ENCODE measurements around the gene CYB5RL.

CYB5RL gene, protein sequence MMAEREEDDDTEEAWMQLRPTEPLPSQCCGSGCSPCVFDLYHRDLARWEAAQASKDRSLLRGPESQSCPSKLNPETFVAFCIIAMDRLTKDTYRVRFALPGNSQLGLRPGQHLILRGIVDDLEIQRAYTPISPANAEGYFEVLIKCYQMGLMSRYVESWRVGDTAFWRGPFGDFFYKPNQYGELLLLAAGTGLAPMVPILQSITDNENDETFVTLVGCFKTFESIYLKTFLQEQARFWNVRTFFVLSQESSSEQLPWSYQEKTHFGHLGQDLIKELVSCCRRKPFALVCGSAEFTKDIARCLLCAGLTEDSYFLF

DNA sequence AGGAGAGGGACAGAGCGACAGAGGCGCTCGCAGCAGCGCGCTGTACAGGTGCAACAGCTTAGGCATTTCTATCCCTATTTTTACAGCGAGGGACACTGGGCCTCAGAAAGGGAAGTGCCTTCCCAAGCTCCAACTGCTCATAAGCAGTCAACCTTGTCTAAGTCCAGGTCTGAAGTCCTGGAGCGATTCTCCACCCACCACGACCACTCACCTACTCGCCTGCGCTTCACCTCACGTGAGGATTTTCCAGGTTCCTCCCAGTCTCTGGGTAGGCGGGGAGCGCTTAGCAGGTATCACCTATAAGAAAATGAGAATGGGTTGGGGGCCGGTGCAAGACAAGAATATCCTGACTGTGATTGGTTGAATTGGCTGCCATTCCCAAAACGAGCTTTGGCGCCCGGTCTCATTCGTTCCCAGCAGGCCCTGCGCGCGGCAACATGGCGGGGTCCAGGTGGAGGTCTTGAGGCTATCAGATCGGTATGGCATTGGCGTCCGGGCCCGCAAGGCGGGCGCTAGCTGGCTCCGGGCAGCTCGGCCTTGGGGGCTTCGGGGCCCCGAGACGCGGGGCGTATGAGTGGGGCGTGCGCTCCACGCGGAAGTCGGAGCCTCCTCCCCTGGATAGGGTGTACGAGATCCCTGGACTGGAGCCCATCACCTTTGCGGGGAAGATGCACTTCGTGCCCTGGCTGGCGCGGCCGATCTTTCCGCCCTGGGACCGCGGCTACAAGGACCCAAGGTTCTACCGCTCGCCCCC, at the start of gene CYB5RL, which contains the start of gene MRPL37:
TSS of gene CYB5RL (minus strand) at position 266 of the 754 bp plus-strand sequence. CDS start 4,414 bp downstream, outside the sequence.
TSS of gene MRPL37 (plus strand) at position 403 of the 754 bp plus-strand sequence. CDS start at position 480, 77 bp downstream.
- no peak within 1 kb of the TSS for H3K27ac ChIP-seq (ENCODE audit: low read length)
- peak; percentile 89 for DNase-seq (ENCODE audit: low read depth, low spot score)
- WGBS (ENCODE audit: insufficient coverage, insufficient read length), result no CpG with 5 or more reads among the region's 51 CpGs
- H3K4me1 ChIP-seq (ENCODE audit: control insufficient read depth, insufficient read depth, low read length), result no peaks in the 10 kb centered on the region
- H3K9me3 ChIP-seq (ENCODE audit: control insufficient read depth, insufficient read depth, low read length), result no peaks in the 10 kb centered on the region
- peaks cover 3% of the 10 kb centered on the region; the same call in 1 of the 2 replicates for H3K36me3 ChIP-seq (ENCODE audit: control insufficient read depth, insufficient read depth, low read length)
- H3K27me3 ChIP-seq (ENCODE audit: control insufficient read depth, insufficient read depth, low read length), result no peaks in the 10 kb centered on the region
- peak within 1 kb of the TSS; percentile 87 for H3K4me3 ChIP-seq (ENCODE audit: low read length)

DNA sequence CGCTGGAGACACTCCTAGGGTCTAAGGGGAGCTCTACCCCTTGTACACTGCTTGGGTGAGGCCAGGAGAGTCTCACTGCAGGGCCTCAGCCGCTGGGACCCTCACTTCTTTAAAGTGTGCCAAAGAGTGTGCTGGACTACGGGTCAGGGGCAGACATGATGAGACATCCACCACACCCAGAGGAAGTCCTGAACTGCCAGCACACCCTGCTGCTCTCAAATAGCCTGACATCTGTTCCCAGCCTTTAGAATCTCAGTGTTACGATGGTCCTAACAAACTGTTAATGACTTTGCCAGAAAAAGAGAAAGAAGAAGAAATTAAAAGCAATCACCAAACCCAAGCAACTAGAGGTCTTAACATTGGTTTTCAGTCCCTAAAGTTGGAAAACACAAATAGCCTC, 49.1 kb upstream of the CYB5RL start:
- Histone ChIP-seq H3K4me3 (ENCODE audit: low read length) (no peak overlapping the region), H3K9me3 (ENCODE audit: control insufficient read depth, insufficient read depth, low read length) (no peaks in the 10 kb centered on the region), H3K36me3 (ENCODE audit: control insufficient read depth, insufficient read depth, low read length) (peaks cover 6% of the 10 kb centered on the region; the same call in 1 of the 2 replicates), H3K27me3 (ENCODE audit: control insufficient read depth, insufficient read depth, low read length) (no peaks in the 10 kb centered on the region), H3K4me1 (ENCODE audit: control insufficient read depth, insufficient read depth, low read length) (no peaks in the 10 kb centered on the region), H3K27ac (ENCODE audit: low read length) (no peak overlapping the region)
- DNase-seq (ENCODE audit: low read depth, low spot score), result no peak
- no CpG with 5 or more reads among the region's 4 CpGs for WGBS (ENCODE audit: insufficient coverage, insufficient read length)

DNA sequence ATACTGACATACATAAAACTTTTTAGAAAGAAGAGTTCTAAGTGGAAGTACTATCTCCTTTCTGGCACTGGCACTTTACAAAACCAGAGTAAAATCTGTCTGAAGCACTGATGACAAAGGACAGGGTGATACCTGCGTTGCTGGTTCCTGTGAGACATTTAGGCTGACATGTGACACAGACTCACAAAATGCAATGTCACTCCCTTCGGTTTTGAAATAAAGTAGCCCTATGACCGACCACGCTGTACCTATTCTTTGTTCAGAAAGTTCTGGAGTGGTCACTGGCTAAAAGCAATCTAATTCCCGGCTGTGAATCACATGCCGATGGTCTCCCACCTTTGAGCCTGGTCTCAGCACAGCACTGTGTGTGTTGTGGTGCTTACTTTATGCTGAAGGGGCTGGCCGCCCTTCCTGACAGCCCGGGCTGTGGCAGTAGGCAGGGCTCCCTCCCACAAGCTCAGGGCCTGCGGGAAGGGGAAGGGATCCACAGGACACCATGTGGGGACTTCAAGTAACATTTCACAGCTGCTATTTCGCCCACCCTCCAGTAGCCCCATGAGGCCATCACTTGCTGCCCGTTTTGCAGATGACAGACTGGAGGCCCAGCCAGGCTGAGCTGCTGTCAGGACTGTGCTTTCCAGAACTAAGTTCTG, 48.2 kb upstream of the CYB5RL start:
- Histone ChIP-seq H3K27me3 (ENCODE audit: control insufficient read depth, insufficient read depth, low read length) (no peaks in the 10 kb centered on the region), H3K4me3 (ENCODE audit: low read length) (no peak overlapping the region), H3K36me3 (ENCODE audit: control insufficient read depth, insufficient read depth, low read length) (peaks cover 9% of the 10 kb centered on the region; the same call in 1 of the 2 replicates), H3K4me1 (ENCODE audit: control insufficient read depth, insufficient read depth, low read length) (no peaks in the 10 kb centered on the region), H3K9me3 (ENCODE audit: control insufficient read depth, insufficient read depth, low read length) (no peaks in the 10 kb centered on the region), H3K27ac (ENCODE audit: low read length) (no peak overlapping the region)
- no CpG with 5 or more reads among the region's 11 CpGs for WGBS (ENCODE audit: insufficient coverage, insufficient read length)
- DNase-seq (ENCODE audit: low read depth, low spot score), result no peak

DNA sequence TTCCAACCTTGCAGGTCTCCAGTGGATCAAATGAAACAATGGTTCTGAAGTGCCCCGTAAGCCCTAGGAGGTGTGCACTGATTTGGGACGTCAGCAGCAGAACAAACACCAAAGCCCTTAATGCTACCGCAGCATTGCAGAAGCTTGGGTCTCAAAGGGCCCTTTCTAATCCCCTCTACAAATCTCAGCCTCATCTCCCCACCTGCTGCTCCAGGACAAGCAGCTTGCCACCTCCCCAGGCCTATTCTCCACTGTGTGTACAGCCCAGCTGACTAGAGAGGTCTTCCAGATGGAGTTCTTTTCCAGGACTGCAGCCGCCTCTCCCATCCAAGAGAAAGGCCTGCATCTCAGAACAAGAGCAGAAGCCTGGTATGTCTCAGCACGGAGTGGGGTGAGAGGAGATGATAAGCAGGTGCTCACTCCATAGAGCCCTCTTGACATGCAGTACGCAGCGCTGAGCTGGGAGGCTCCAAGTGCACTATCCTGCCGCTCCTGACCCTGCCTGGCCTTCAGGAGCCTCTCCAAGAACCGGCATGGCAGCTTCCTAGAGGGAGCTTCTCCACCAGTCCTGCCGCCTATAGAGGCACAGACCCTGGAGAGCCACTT, 46.4 kb upstream of the CYB5RL start:
- no peaks in the 10 kb centered on the region for H3K4me1 ChIP-seq (ENCODE audit: control insufficient read depth, insufficient read depth, low read length)
- DNase-seq (ENCODE audit: low read depth, low spot score), result no peak
- no peak overlapping the region for H3K4me3 ChIP-seq (ENCODE audit: low read length)
- peaks cover 9% of the 10 kb centered on the region; the same call in 1 of the 2 replicates for H3K36me3 ChIP-seq (ENCODE audit: control insufficient read depth, insufficient read depth, low read length)
- H3K27me3 ChIP-seq (ENCODE audit: control insufficient read depth, insufficient read depth, low read length), result no peaks in the 10 kb centered on the region
- WGBS (ENCODE audit: insufficient coverage, insufficient read length), result no CpG with 5 or more reads among the region's 10 CpGs
- no peaks in the 10 kb centered on the region for H3K9me3 ChIP-seq (ENCODE audit: control insufficient read depth, insufficient read depth, low read length)
- H3K27ac ChIP-seq (ENCODE audit: low read length), result no peak overlapping the region

DNA sequence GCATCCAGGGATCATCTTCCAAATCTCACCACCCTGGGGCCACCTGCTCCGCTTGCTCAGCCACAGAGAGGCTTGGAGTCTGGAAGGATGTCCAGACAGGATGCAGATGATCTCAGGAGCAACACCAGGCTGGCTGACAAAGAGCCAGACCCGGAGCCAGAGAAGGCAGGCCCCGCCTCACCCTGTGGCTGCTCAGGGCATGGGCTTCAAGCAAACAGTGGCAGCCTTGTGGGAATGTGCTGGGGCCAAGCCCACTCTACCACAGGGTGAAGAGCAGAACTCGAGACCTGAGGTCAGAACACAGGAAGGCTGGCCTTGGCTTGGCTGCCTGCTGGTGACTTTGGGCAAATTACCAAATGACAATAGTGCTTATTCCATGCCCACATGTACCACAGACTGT, 45.7 kb upstream of the CYB5RL start:
- no peaks in the 10 kb centered on the region for H3K4me1 ChIP-seq (ENCODE audit: control insufficient read depth, insufficient read depth, low read length)
- no peak overlapping the region for H3K27ac ChIP-seq (ENCODE audit: low read length)
- H3K36me3 ChIP-seq (ENCODE audit: control insufficient read depth, insufficient read depth, low read length), result peaks cover 9% of the 10 kb centered on the region; the same call in 1 of the 2 replicates
- H3K4me3 ChIP-seq (ENCODE audit: low read length), result no peak overlapping the region
- DNase-seq (ENCODE audit: low read depth, low spot score), result no peak
- WGBS (ENCODE audit: insufficient coverage, insufficient read length), result no CpG with 5 or more reads among the region's 4 CpGs
- H3K27me3 ChIP-seq (ENCODE audit: control insufficient read depth, insufficient read depth, low read length), result no peaks in the 10 kb centered on the region
- no peaks in the 10 kb centered on the region for H3K9me3 ChIP-seq (ENCODE audit: control insufficient read depth, insufficient read depth, low read length)

DNA sequence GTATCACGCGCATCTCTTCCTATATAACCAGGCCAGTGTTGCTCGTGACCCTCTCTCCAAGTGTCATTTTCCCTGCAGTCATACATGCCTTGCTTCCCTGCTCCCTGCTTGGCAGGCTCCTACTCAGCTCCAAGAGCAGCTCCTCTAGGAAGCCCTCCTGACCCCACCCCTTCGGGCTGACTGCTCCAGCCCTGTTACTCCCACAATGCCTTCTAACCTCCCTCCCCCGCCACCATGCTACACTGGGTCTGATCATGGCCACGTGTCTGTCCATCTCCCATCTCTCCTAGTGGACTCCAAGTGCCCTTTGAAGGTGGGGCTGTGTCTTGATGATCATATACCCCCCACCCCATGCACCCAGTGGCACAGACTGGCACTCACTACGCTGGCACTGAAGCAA, 44.8 kb upstream of the CYB5RL start:
- H3K27ac ChIP-seq (ENCODE audit: low read length), result no peak overlapping the region
- no peaks in the 10 kb centered on the region for H3K9me3 ChIP-seq (ENCODE audit: control insufficient read depth, insufficient read depth, low read length)
- WGBS (ENCODE audit: insufficient coverage, insufficient read length), result no CpG with 5 or more reads among the region's 7 CpGs
- H3K27me3 ChIP-seq (ENCODE audit: control insufficient read depth, insufficient read depth, low read length), result no peaks in the 10 kb centered on the region
- H3K4me1 ChIP-seq (ENCODE audit: control insufficient read depth, insufficient read depth, low read length), result no peaks in the 10 kb centered on the region
- no peak overlapping the region for H3K4me3 ChIP-seq (ENCODE audit: low read length)
- peaks cover 9% of the 10 kb centered on the region; the same call in 1 of the 2 replicates for H3K36me3 ChIP-seq (ENCODE audit: control insufficient read depth, insufficient read depth, low read length)
- no peak for DNase-seq (ENCODE audit: low read depth, low spot score)

DNA sequence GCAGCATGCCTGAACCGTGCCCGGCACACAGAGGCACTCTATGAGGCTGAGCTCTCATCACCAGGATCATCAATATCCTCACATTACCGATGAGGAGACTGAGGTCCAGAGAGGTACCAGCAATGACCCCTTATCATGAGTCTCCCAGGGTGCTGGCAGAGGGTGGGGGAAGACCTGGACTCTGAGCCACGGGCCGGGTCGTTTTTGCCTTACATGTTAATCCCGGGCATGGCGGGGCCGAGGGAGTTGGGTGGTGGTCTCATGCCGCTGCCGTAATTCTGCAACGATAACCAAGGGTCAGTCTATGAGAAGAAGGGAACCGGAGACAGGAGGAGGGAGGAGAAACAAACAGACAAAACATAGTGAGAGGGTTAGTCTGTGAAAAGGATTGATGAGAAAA, 43.2 kb upstream of the CYB5RL start:
- H3K4me1 ChIP-seq (ENCODE audit: control insufficient read depth, insufficient read depth, low read length), result no peaks in the 10 kb centered on the region
- H3K27me3 ChIP-seq (ENCODE audit: control insufficient read depth, insufficient read depth, low read length), result no peaks in the 10 kb centered on the region
- H3K27ac ChIP-seq (ENCODE audit: low read length), result no peak overlapping the region
- no peaks in the 10 kb centered on the region for H3K9me3 ChIP-seq (ENCODE audit: control insufficient read depth, insufficient read depth, low read length)
- WGBS (ENCODE audit: insufficient coverage, insufficient read length), result no CpG with 5 or more reads among the region's 13 CpGs
- no peak overlapping the region for H3K4me3 ChIP-seq (ENCODE audit: low read length)
- no peak for DNase-seq (ENCODE audit: low read depth, low spot score)
- H3K36me3 ChIP-seq (ENCODE audit: control insufficient read depth, insufficient read depth, low read length), result peaks cover 12% of the 10 kb centered on the region; the same call in 1 of the 2 replicates

DNA sequence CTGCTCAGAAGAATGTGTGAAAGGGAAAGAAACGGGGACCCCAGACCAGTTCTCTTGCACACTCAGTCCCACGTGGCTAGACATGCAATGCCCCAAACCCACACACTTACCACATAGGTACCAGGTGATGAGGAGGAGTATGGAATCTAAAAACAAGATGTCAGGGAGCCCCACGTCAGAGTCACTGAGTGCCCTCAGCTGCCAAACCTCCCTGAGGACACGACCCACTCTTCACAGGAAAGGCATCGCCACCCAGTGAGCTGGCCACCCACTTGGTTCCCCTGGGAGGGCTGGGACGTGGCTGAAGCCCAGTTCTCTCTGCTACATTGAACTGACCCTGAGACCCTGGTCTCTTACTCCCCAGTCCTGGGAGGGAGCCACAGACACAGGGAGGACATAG, 41.5 kb upstream of the CYB5RL start:
- Histone ChIP-seq H3K4me1 (ENCODE audit: control insufficient read depth, insufficient read depth, low read length) (no peaks in the 10 kb centered on the region), H3K27ac (ENCODE audit: low read length) (no peak overlapping the region), H3K4me3 (ENCODE audit: low read length) (no peak overlapping the region), H3K9me3 (ENCODE audit: control insufficient read depth, insufficient read depth, low read length) (no peaks in the 10 kb centered on the region), H3K36me3 (ENCODE audit: control insufficient read depth, insufficient read depth, low read length) (peaks cover 15% of the 10 kb centered on the region), H3K27me3 (ENCODE audit: control insufficient read depth, insufficient read depth, low read length) (no peaks in the 10 kb centered on the region)
- DNase-seq (ENCODE audit: low read depth, low spot score), result no peak
- no CpG with 5 or more reads among the region's 6 CpGs for WGBS (ENCODE audit: insufficient coverage, insufficient read length)

DNA sequence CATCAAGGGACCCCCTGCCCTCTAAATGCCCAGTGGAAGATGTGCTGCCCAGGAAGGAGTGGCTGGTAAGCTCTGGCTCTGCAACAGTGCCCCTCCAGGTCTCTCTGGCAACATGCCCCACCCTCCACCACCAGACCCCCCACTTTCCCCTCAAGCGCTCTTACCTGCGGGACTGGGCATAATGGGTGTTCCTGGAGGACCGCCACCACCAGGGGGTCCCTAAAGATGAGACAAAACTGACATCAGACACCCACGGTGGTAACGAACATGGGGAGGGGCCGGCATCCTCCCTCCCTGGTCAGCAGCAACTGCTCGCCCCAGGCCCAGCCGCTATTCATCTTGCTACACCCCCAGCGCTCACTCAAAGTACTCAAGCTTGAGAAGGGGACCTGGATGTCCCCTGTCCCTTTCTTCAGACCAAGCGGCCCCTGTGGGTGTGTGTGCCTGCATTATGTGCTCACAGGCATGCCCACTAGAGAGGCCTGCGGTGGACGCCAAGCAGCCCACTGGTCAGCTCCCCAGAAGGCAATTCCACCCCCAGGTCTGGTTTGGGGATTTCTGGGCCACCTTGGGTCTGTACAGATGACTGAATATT, 41.0 kb upstream of the CYB5RL start:
- H3K9me3 ChIP-seq (ENCODE audit: control insufficient read depth, insufficient read depth, low read length), result no peaks in the 10 kb centered on the region
- H3K27me3 ChIP-seq (ENCODE audit: control insufficient read depth, insufficient read depth, low read length), result no peaks in the 10 kb centered on the region
- DNase-seq (ENCODE audit: low read depth, low spot score), result no peak
- H3K4me3 ChIP-seq (ENCODE audit: low read length), result no peak overlapping the region
- no CpG with 5 or more reads among the region's 12 CpGs for WGBS (ENCODE audit: insufficient coverage, insufficient read length)
- H3K27ac ChIP-seq (ENCODE audit: low read length), result no peak overlapping the region
- H3K4me1 ChIP-seq (ENCODE audit: control insufficient read depth, insufficient read depth, low read length), result no peaks in the 10 kb centered on the region
- peaks cover 15% of the 10 kb centered on the region for H3K36me3 ChIP-seq (ENCODE audit: control insufficient read depth, insufficient read depth, low read length)

DNA sequence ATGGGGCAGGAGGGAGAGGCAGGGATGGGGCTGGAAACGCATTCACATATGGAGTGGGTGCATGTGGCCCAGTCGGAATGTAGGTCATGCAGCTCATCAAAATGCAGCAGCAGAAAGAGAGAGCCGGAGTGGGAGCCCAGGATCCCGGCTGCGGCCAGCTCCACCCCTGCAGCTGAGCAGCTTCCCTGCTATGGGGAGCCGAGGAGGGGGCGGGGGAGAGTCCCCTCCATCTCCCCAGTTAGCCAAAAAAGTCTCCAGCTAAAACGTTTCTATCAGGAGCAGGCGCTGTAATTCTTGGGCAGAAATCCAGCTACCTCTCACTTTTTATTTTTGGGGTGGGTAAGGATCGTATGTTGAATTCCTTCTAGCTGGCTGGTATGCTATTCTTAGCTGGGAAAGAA, 39.8 kb upstream of the CYB5RL start:
- Histone ChIP-seq H3K9me3 (ENCODE audit: control insufficient read depth, insufficient read depth, low read length) (no peaks in the 10 kb centered on the region), H3K36me3 (ENCODE audit: control insufficient read depth, insufficient read depth, low read length) (peaks cover 15% of the 10 kb centered on the region), H3K4me3 (ENCODE audit: low read length) (no peak overlapping the region), H3K4me1 (ENCODE audit: control insufficient read depth, insufficient read depth, low read length) (no peaks in the 10 kb centered on the region), H3K27ac (ENCODE audit: low read length) (no peak overlapping the region), H3K27me3 (ENCODE audit: control insufficient read depth, insufficient read depth, low read length) (no peaks in the 10 kb centered on the region)
- no CpG with 5 or more reads among the region's 10 CpGs for WGBS (ENCODE audit: insufficient coverage, insufficient read length)
- no peak for DNase-seq (ENCODE audit: low read depth, low spot score)
